Neutrophil (primary cell): ENCODE measurements around the gene INTS6.
A peak's percentile ranks its signal among the peaks of the same experiment; 100 is the strongest.
"Not testable (repeated sequence)": the region's sequence is repeated elsewhere in the genome, so short reads cannot be mapped to it uniquely, and the experiment has no call there.

Source experiments
- H3K27ac ChIP-seq: fragments of 200-600 bp; sonication (generic); 2 replicates; pipeline ENCODE4 v1.5.1; 2016; ENCODE audit warnings: mild to moderate bottlenecking, moderate library complexity
- H3K27me3 ChIP-seq: fragments of 200-600 bp; sonication (generic); 2 replicates; pipeline ENCODE4 v1.6.0; 2016; ENCODE audit warnings: mild to moderate bottlenecking
- H3K36me3 ChIP-seq: fragments of 200-600 bp; sonication (generic); 2 replicates; pipeline ENCODE4 v1.5.1; 2017
- H3K4me1 ChIP-seq, 2 experiments: fragments of 200-600 bp in 1 of 2; sonication (generic) in 1 of 2; 1 replicate in 1 of 2; 2 replicates in 1 of 2; pipeline versions ENCODE4 v1.5.1 to v1.6.1; 2013 to 2016; ENCODE audit warnings: low read depth in 1 of 2, low read length in 1 of 2, mild to moderate bottlenecking in 1 of 2, moderate library complexity in 1 of 2; ENCODE audit not compliant: control insufficient read depth in 1 of 2, insufficient read depth in 1 of 2
- H3K4me3 ChIP-seq, 2 experiments: fragments of 200-600 bp in 1 of 2; sonication (generic) in 1 of 2; 1 replicate in 1 of 2; 2 replicates in 1 of 2; pipeline ENCODE4 v1.5.1; 2013 to 2016; ENCODE audit warnings: low read depth in 1 of 2, low read length in 1 of 2, mild to moderate bottlenecking in 1 of 2, moderate library complexity in 1 of 2
- H3K9me3 ChIP-seq: fragments of 200-600 bp; sonication (generic); 2 replicates; pipeline ENCODE4 v1.5.1; 2016
- TF ChIP-seq, protein P1 (sequence below): fragments of 200-600 bp; sonication (generic); IDR thresholded peaks from 2 replicates; pipeline ENCODE4 v1.5.1; 2016; ENCODE audit warnings: antibody characterized with exemption

The INTS6 gene

DNA sequence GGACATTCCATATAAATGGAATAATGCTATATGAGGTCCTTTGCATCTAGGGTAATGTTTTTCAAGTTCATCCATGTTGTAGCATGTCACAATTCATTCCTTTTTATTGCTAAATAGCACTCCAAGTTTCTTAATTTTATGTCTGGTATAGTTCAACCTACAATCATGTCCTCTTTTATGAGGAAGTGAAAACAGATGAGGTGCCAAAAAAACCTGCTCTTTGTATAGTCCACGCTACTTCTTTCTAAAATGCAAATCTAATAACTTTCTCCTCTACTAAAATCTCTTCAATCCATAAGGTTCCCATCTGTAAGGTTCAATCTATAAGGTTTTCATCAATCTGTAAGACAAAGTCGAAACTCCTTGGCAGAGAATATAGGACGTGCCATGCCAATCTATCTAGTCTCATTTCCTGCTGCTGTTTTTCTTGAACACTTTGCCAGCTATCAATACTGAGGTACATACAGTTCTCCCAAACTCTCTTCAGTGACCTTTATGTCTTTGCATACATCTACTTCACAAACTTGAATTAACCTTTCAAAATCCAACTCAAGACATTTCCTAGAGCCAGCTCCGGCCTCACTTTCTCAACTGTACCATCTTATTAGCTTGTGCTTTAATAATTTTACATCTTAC, 33.7 kb downstream of the INTS6 start:
- Histone ChIP-seq H3K9me3 (no peaks in the 10 kb centered on the region), H3K4me1 (peaks cover 5 to 12% of the 10 kb centered on the region in 2 experiments), H3K36me3 (peaks cover 39% of the 10 kb centered on the region), H3K4me3 (no peak overlapping the region), H3K27ac (peak overlapping the region; percentile 47), H3K27me3 (no peaks in the 10 kb centered on the region)
- TF ChIP-seq, protein P1, sequence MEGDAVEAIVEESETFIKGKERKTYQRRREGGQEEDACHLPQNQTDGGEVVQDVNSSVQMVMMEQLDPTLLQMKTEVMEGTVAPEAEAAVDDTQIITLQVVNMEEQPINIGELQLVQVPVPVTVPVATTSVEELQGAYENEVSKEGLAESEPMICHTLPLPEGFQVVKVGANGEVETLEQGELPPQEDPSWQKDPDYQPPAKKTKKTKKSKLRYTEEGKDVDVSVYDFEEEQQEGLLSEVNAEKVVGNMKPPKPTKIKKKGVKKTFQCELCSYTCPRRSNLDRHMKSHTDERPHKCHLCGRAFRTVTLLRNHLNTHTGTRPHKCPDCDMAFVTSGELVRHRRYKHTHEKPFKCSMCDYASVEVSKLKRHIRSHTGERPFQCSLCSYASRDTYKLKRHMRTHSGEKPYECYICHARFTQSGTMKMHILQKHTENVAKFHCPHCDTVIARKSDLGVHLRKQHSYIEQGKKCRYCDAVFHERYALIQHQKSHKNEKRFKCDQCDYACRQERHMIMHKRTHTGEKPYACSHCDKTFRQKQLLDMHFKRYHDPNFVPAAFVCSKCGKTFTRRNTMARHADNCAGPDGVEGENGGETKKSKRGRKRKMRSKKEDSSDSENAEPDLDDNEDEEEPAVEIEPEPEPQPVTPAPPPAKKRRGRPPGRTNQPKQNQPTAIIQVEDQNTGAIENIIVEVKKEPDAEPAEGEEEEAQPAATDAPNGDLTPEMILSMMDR, result no peak

DNA sequence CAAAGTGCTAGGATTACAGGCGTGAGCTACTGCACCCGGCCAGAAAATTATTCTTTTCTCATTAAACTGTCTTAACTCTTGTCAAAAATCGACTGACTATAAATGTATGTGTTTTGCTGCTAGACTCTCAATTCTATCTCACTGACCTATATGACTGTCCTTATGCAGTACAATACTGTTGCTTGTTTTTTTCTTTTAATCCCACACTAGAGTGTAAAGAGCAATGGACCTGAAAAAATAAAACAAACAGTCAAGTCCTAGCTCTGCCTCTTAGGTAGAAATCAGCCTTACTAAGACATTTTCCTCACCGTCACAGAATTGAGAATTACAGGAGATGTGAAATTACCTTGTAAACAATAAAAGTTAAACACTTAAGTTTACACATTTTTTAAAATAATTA, 35.1 kb downstream of the INTS6 start:
- peaks cover 36% of the 10 kb centered on the region for H3K36me3 ChIP-seq
- H3K27ac ChIP-seq, result no peak overlapping the region
- no peak overlapping the region for H3K4me3 ChIP-seq
- TF ChIP-seq, protein P1, result no peak
- no peaks in the 10 kb centered on the region for H3K9me3 ChIP-seq
- no peaks in the 10 kb centered on the region for H3K27me3 ChIP-seq
- H3K4me1 ChIP-seq, result peaks cover 5 to 12% of the 10 kb centered on the region in 2 experiments

DNA sequence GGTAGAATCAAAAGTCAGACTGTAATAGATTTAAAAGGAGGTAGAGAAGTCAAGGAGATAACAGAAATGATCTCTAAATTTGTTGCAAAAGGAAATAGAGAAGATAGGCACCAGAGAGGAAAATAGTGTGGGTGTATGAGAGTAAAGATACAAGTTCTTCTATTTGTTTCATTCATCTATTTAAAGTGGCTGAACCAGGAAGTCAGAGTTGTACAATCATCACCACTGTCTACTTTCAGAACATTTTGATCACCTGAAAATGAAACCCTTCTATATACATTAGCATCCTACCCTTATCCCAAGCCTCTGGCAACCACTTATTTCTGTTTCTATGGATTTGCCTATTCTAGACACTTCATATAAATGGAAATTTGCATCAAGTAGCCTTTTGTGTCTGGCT, 36.7 kb downstream of the INTS6 start:
- peaks cover 43% of the 10 kb centered on the region for H3K36me3 ChIP-seq
- TF ChIP-seq, protein P1, result no peak
- no peaks in the 10 kb centered on the region for H3K9me3 ChIP-seq
- H3K27me3 ChIP-seq, result no peaks in the 10 kb centered on the region
- peaks cover 5 to 12% of the 10 kb centered on the region in 2 experiments for H3K4me1 ChIP-seq
- H3K27ac ChIP-seq, result peak overlapping the region; percentile 5
- H3K4me3 ChIP-seq, result no peak overlapping the region

DNA sequence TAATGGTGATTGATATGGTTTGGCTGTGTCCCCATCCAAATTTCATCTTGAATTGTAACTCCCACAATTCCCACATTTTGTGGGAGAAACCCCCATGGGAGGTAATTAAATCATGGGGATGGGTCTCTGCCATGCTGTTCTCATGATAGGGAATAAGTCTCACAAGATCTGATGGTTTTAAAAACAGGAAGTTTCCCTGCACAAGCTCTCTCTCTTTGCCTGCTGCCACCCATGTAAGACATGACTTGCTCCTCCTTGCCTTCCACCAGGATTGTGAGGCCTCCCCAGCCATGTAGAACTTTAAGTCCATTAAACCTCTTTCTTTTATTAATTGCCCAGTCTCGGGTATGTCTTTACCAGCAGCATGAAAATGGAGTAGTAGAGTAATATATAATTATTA, 37.5 kb downstream of the INTS6 start:
- not testable (repeated sequence) for H3K27me3 ChIP-seq, H3K4me3 ChIP-seq, H3K9me3 ChIP-seq, H3K27ac ChIP-seq
- Histone ChIP-seq H3K36me3 (peaks cover 43% of the 10 kb centered on the region), H3K4me1 (peaks cover 5 to 12% of the 10 kb centered on the region in 2 experiments)

DNA sequence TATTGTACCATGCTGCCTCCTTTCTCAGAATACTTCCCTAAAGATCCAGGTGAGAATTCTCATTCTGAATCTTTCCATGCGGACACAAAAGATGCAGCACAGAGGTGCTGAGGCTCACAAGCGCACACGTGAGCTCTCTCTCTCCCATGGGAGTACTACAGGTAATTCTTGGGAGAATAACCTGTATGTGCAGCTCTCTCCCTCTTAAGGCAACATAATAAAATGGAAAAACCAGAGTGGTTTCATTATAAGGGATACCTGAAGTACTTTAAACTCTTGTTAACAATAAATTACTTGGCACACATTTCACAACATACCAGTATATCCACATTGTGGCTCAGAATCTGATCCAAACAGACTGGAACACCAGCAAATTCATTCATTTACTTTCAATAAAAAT, 40.4 kb downstream of the INTS6 start:
- H3K9me3 ChIP-seq, result no peaks in the 10 kb centered on the region
- H3K36me3 ChIP-seq, result peaks cover 30% of the 10 kb centered on the region
- no peak overlapping the region for H3K4me3 ChIP-seq
- TF ChIP-seq, protein P1, result no peak
- H3K27ac ChIP-seq, result peak overlapping the region; percentile 20
- no peaks in the 10 kb centered on the region for H3K27me3 ChIP-seq
- H3K4me1 ChIP-seq, result no peaks in the 10 kb centered on the region

DNA sequence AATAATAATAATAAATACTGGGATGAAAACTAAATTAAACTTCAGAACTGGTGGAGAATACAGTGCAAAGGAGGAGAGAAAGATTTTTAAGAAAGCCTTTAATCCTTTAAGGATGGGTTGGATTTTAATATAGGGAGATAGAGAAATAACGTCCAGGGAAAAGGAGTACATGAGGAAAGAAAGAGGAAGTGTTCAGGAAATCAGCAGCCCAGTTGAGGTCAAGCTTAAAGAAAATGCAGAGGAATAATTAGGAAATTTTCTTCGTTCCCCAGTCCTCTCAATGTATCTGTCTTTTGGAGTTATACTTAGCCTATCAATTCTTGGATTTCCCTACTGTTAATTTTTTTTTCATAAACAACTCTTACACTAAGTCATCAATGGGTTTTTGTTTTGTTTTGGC, 47.7 kb downstream of the INTS6 start:
- Histone ChIP-seq H3K9me3 (no peaks in the 10 kb centered on the region), H3K36me3 (peaks cover 9% of the 10 kb centered on the region), H3K27me3 (no peaks in the 10 kb centered on the region), H3K4me1 (no peaks in the 10 kb centered on the region), H3K4me3 (no peak overlapping the region), H3K27ac (peak overlapping the region; percentile 44)
- TF ChIP-seq, protein P1, result no peak
